Stimulated activated naive CD8-positive, alpha-beta T cell treated with anti-CD3 and anti-CD28 coated beads, Interleukin-15, amount 100 ng/mL, for 72 hours (primary cell): Measurements from ENCODE around the gene RAB10.

Experiments used
- ATAC-seq: fragments of 150-1000 bp; cut with Tn5 transposase; 2 replicates; pipeline ENCODE4 v1.10.0; 2021; ENCODE audit warnings: mild to moderate bottlenecking, moderate library complexity
- DNase-seq, 2 donors: peaks; one replicate each; pipeline ENCODE4 v3.0.0; 2021 to 2022
- H3K27ac Mint-ChIP-seq, 2 donors: one replicate each; pipeline ENCODE4 v1.8.0; 2022; ENCODE audit warnings: mild to moderate bottlenecking in 2 of 2, mixed read lengths in 2 of 2, moderate library complexity in 2 of 2
- H3K27me3 Mint-ChIP-seq: one replicate; pipeline ENCODE4 v1.8.0; 2022; ENCODE audit warnings: mixed read lengths
- H3K4me1 Mint-ChIP-seq: one replicate; pipeline ENCODE4 v1.8.0; 2022; ENCODE audit warnings: mild to moderate bottlenecking, mixed read lengths
- H3K4me3 Mint-ChIP-seq, 2 donors: one replicate each; pipeline ENCODE4 v1.8.0; 2022; ENCODE audit warnings: mild to moderate bottlenecking in 2 of 2, mixed read lengths in 2 of 2, moderate library complexity in 1 of 2
- H3K9me3 Mint-ChIP-seq, 2 donors: one replicate each; pipeline ENCODE4 v1.8.0; 2022; ENCODE audit warnings: mixed read lengths in 2 of 2

The RAB10 gene

GRCh38 chr2:26168785-26169184 is 134.9 kb downstream of the RAB10 start:
- no peak for DNase-seq
- Mint-ChIP-seq H3K27ac (no peak overlapping the region), H3K4me3 (no peak overlapping the region), H3K9me3 (no peaks in the 10 kb centered on the region), H3K27me3 (peaks cover 37% of the 10 kb centered on the region), H3K4me1 (peaks cover 12% of the 10 kb centered on the region)
- no peak for ATAC-seq

- DNase-seq (no peak), ATAC-seq (no peak)
- H3K4me3 Mint-ChIP-seq = no peak overlapping the region
- peaks cover 41% of the 10 kb centered on the region for H3K27me3 Mint-ChIP-seq
- peaks cover 13% of the 10 kb centered on the region for H3K4me1 Mint-ChIP-seq
- no peaks in the 10 kb centered on the region for H3K9me3 Mint-ChIP-seq
- no peak overlapping the region for H3K27ac Mint-ChIP-seq
These were observed 135.3 kb downstream of the RAB10 start for GRCh38 chr2:26169226-26169625.

GRCh38 chr2:26169681-26170414 is 136.0 kb downstream of the RAB10 start:
- no peak overlapping the region for H3K27ac Mint-ChIP-seq
- no peaks in the 10 kb centered on the region for H3K9me3 Mint-ChIP-seq
- ATAC-seq = no peak
- H3K27me3 Mint-ChIP-seq = peaks cover 48% of the 10 kb centered on the region
- H3K4me3 Mint-ChIP-seq = no peak overlapping the region
- no peak for DNase-seq
- peaks cover 19% of the 10 kb centered on the region for H3K4me1 Mint-ChIP-seq

- ATAC-seq = no peak
- Mint-ChIP-seq H3K27me3 (peaks cover 57% of the 10 kb centered on the region), H3K27ac (no peak overlapping the region), H3K9me3 (no peaks in the 10 kb centered on the region), H3K4me3 (no peak overlapping the region), H3K4me1 (peaks cover 20% of the 10 kb centered on the region)
- no peak for DNase-seq
These were observed 136.9 kb downstream of the RAB10 start for GRCh38 chr2:26170795-26171194.

- H3K27me3 Mint-ChIP-seq = peaks cover 72% of the 10 kb centered on the region
- peak overlapping the region; percentile 79 to 83 for H3K4me3 Mint-ChIP-seq
- no peaks in the 10 kb centered on the region for H3K9me3 Mint-ChIP-seq
- DNase-seq = no peak
- peak; percentile 8 for ATAC-seq
- peak overlapping the region in 1 of 2 donors; percentile 27 for H3K27ac Mint-ChIP-seq
- peaks cover 20% of the 10 kb centered on the region for H3K4me1 Mint-ChIP-seq
These were observed 138.4 kb downstream of the RAB10 start for GRCh38 chr2:26172189-26172870.

- no peaks in the 10 kb centered on the region for H3K9me3 Mint-ChIP-seq
- peak within 1 kb of the TSS in 1 of 2 donors; percentile 27 for H3K27ac Mint-ChIP-seq
- DNase-seq (no peak), ATAC-seq (peak; percentile 36)
- H3K4me3 Mint-ChIP-seq = peak within 1 kb of the TSS; percentile 80 to 83
- H3K4me1 Mint-ChIP-seq = peaks cover 21% of the 10 kb centered on the region
- peaks cover 80% of the 10 kb centered on the region for H3K27me3 Mint-ChIP-seq
These were observed 139.2 kb downstream of the RAB10 start, which contains the start of gene GAREM2 for GRCh38 chr2:26172871-26173775. Gene GAREM2 (plus strand): TSS chr2:26173088. CDS start chr2:26173221, 133 bp downstream.

- Mint-ChIP-seq H3K27ac (no peak overlapping the region), H3K27me3 (peaks cover 88% of the 10 kb centered on the region), H3K9me3 (no peaks in the 10 kb centered on the region), H3K4me1 (peaks cover 29% of the 10 kb centered on the region), H3K4me3 (peak overlapping the region; percentile 80 to 81)
- DNase-seq (no peak), ATAC-seq (no peak)
These were observed 140.0 kb downstream of the RAB10 start for GRCh38 chr2:26173776-26174482.

GRCh38 chr2:26174691-26175465 is 141.0 kb downstream of the RAB10 start:
- Mint-ChIP-seq H3K4me1 (peaks cover 36% of the 10 kb centered on the region), H3K9me3 (no peaks in the 10 kb centered on the region), H3K27me3 (peaks cover 89% of the 10 kb centered on the region), H3K27ac (no peak overlapping the region), H3K4me3 (no peak overlapping the region)
- DNase-seq (no peak), ATAC-seq (peak; percentile 29)

- H3K27me3 Mint-ChIP-seq = peaks cover 95% of the 10 kb centered on the region
- no peak for ATAC-seq
- H3K4me1 Mint-ChIP-seq = peaks cover 42% of the 10 kb centered on the region
- H3K9me3 Mint-ChIP-seq = no peaks in the 10 kb centered on the region
- H3K4me3 Mint-ChIP-seq = no peak overlapping the region
- DNase-seq = no peak
- no peak overlapping the region for H3K27ac Mint-ChIP-seq
These were observed 141.8 kb downstream of the RAB10 start for GRCh38 chr2:26175466-26176278.

- Mint-ChIP-seq H3K9me3 (no peaks in the 10 kb centered on the region), H3K4me1 (peaks cover 42% of the 10 kb centered on the region), H3K4me3 (no peak overlapping the region), H3K27me3 (peaks cover 95% of the 10 kb centered on the region), H3K27ac (no peak overlapping the region)
- DNase-seq = no peak
- no peak for ATAC-seq
These were observed 142.4 kb downstream of the RAB10 start for GRCh38 chr2:26176279-26176615.

- Mint-ChIP-seq H3K27me3 (peaks cover 89% of the 10 kb centered on the region), H3K9me3 (no peaks in the 10 kb centered on the region), H3K27ac (no peak overlapping the region), H3K4me1 (peaks cover 33% of the 10 kb centered on the region), H3K4me3 (no peak overlapping the region)
- DNase-seq (no peak), ATAC-seq (no peak)
These were observed 143.2 kb downstream of the RAB10 start for GRCh38 chr2:26177122-26177521.

- Mint-ChIP-seq H3K27ac (no peak overlapping the region), H3K4me3 (peak overlapping the region in 1 of 2 donors; percentile 32), H3K27me3 (peaks cover 83% of the 10 kb centered on the region), H3K9me3 (no peaks in the 10 kb centered on the region), H3K4me1 (peaks cover 30% of the 10 kb centered on the region)
- no peak for ATAC-seq
- DNase-seq = no peak
These were observed 144.4 kb downstream of the RAB10 start for GRCh38 chr2:26178246-26178645.

GRCh38 chr2:26178746-26179436 is 145.0 kb downstream of the RAB10 start:
- Mint-ChIP-seq H3K4me3 (peak overlapping the region; percentile 72 to 81), H3K9me3 (no peaks in the 10 kb centered on the region), H3K27me3 (peaks cover 76% of the 10 kb centered on the region), H3K27ac (no peak overlapping the region), H3K4me1 (peaks cover 33% of the 10 kb centered on the region)
- peak; percentile 57 for ATAC-seq
- DNase-seq = no peak
